ENCODE results near the gene PLA2G2F. TPM values are rescaled to one million over a fixed set of nuclear protein-coding genes. Genes with fewer than 3 reads are reported as not detected.

Gene PLA2G2F
- total RNA-seq, 5 donors from 2014 or later (not counting 1 experiment from before 2014, with no cell fraction given), result not detected

DNA sequence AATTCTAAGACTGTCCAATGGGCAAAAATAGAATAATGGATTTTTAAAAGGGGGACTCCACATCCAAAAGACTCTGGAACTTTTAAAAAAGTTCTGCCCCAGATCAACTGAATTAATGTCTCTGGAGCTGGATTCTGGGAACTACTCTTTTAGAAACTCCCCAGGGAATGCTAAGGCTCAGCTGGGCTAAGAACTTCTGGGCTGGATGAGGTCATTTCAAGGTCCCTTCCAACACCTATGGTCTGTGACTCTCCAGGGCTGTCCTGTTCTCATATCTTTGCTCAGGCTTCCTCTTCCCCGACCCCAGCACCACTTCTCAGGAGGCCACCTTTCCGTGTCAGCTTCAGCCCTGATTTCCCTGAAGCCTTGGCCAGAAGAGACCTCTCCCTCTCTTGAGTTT lies 60.7 kb downstream of the PLA2G2F start:
- no peak for DNase-seq
- H3K9me3 ChIP-seq, result no peaks in the 10 kb centered on the region
- H3K4me1 Mint-ChIP-seq, result peaks cover 0 to 3% (median 0%) of the 10 kb centered on the region in 3 donors
- no peaks in the 10 kb centered on the region for H3K36me3 ChIP-seq (ENCODE audit: control insufficient read depth in 2 of 2, extremely low read depth in 1 of 2, insufficient read depth in 1 of 2, low read length in 1 of 2)
- H3K9me3 Mint-ChIP-seq, result no peaks in the 10 kb centered on the region
- H3K27me3 Mint-ChIP-seq, result peaks cover 25 to 29% of the 10 kb centered on the region in 2 donors
- CTCF ChIA-PET, result interaction anchor here in 1 of 2 donors (0.6 kb wide), 1 partner anchor 13 kb away, joined by 9 read pairs; no protein-coding TSS in a partner anchor
- POLR2A ChIA-PET, result no interaction called here
- no peak overlapping the region for H3K27ac Mint-ChIP-seq
- H3K27ac ChIP-seq (ENCODE audit: low read length), result no peak overlapping the region
- WGBS (ENCODE audit: insufficient coverage), result 57% methylated on average over 2 of the region's 2 CpGs
- no peak overlapping the region for H3K4me3 ChIP-seq (ENCODE audit: control insufficient read depth in 1 of 2, extremely low read depth in 1 of 2, low read length in 1 of 2)
- no peak overlapping the region for H3K4me3 Mint-ChIP-seq
- no peaks in the 10 kb centered on the region for H3K36me3 Mint-ChIP-seq
- ATAC-seq (replicated peaks in 1 of 4), result no peak
- H3K4me1 ChIP-seq (ENCODE audit: control insufficient read depth in 1 of 2, extremely low read depth in 1 of 2, insufficient read depth in 2 of 2, low read length in 2 of 2), result peaks cover 0 to 3% of the 10 kb centered on the region in 2 experiments
- H3K27me3 ChIP-seq (replicated peaks in 1 of 2; ENCODE audit: control insufficient read depth in 2 of 2, extremely low read depth in 1 of 2, insufficient read depth in 2 of 2, low read length in 1 of 2), result peaks cover 0 to 21% of the 10 kb centered on the region in 2 experiments

Other genes starting within 250 kb of the PLA2G2F start
- gene PLA2G2E, start 215.7 kb upstream of the PLA2G2F start, total RNA-seq, result not detected
- not detected for gene PLA2G2A, start 159.7 kb upstream of the PLA2G2F start, total RNA-seq
- not detected for gene PLA2G5, start 69.1 kb upstream of the PLA2G2F start, total RNA-seq
- not detected for gene PLA2G2D, start 19.8 kb upstream of the PLA2G2F start, total RNA-seq
- under 1 TPM; 0.06 to 0.30 (median 0.20) TPM for gene UBXN10, start 46.8 kb downstream of the PLA2G2F start, total RNA-seq
- under 1 TPM in 1 of 5 donors, not detected in 4; 0.85 TPM for gene PLA2G2C, start 47.2 kb downstream of the PLA2G2F start, total RNA-seq
- gene VWA5B1, start 151.6 kb downstream of the PLA2G2F start, total RNA-seq, result under 1 TPM in 4 of 5 donors, not detected in 1; 0.13 to 0.18 (median 0.15) TPM

Measured in T-cell (primary cell).